B cell (primary cell): ENCODE measurements around the gene OCA2.

Experiments used
- EZH2 ChIP-seq: IDR thresholded peaks from 2 replicates; pipeline ENCODE4 v1.6.1; 2012; ENCODE audit warnings: borderline replicate concordance, low read depth, mild to moderate bottlenecking, moderate library complexity, low read length; ENCODE audit not compliant: insufficient read depth, poor library complexity, severe bottlenecking
- TF ChIP-seq, protein P1 (sequence below): fragments of 200-600 bp; IDR thresholded peaks from one replicate; pipeline ENCODE4 v1.8.0; 2022; ENCODE audit warnings: antibody characterized with exemption, mild to moderate bottlenecking

DNA sequence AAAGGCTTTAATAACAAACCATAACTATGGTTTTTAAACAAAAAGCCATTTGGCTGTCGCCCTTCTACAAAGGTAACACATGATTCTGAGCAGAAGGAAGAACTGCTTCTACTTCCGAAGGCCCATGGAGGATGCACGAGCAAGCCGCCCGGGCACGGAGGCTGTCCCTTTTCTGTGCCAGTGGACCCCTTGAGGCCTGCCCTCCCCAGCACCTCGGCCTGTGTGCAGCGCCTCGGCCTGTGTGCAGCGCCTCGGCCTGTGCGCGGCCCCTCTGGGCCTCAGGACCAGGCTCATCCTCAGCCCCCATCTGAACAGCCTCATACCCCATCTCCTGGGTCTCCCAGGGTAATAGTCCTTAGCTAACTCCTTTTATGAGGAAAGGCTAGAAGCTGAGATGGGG is 329.5 kb downstream of the OCA2 start:
- TF ChIP-seq, protein P1, sequence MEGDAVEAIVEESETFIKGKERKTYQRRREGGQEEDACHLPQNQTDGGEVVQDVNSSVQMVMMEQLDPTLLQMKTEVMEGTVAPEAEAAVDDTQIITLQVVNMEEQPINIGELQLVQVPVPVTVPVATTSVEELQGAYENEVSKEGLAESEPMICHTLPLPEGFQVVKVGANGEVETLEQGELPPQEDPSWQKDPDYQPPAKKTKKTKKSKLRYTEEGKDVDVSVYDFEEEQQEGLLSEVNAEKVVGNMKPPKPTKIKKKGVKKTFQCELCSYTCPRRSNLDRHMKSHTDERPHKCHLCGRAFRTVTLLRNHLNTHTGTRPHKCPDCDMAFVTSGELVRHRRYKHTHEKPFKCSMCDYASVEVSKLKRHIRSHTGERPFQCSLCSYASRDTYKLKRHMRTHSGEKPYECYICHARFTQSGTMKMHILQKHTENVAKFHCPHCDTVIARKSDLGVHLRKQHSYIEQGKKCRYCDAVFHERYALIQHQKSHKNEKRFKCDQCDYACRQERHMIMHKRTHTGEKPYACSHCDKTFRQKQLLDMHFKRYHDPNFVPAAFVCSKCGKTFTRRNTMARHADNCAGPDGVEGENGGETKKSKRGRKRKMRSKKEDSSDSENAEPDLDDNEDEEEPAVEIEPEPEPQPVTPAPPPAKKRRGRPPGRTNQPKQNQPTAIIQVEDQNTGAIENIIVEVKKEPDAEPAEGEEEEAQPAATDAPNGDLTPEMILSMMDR, result no peak
- no peak for TF ChIP-seq EZH2
